Mesendoderm (in vitro differentiated cells): ENCODE measurements around the gene ISY1.
"Not testable (repeated sequence)": the region's sequence is repeated elsewhere in the genome, so short reads cannot be mapped to it uniquely, and the experiment has no call there.

Experiments used
- DNase-seq: peaks from one replicate; pipeline ENCODE4 v3.0.0; 2013
- H2AK5ac ChIP-seq: 2 replicates; pipeline ENCODE4 v1.6.1; 2013; ENCODE audit warnings: low read length, inconsistent platforms
- H2BK120ac ChIP-seq: 2 replicates; pipeline ENCODE4 v1.6.1; 2013; ENCODE audit warnings: low read depth, mild to moderate bottlenecking, low read length, moderate library complexity, mixed read lengths
- H2BK15ac ChIP-seq: replicated peaks from 2 replicates; pipeline ENCODE4 v1.6.1; 2013; ENCODE audit warnings: low read depth, mild to moderate bottlenecking, moderate library complexity
- H2BK5ac ChIP-seq: 2 replicates; pipeline ENCODE4 v1.6.1; 2013; ENCODE audit warnings: low read length, inconsistent platforms
- H3K18ac ChIP-seq: 2 replicates; pipeline ENCODE4 v1.6.1; 2013; ENCODE audit warnings: mild to moderate bottlenecking, low read length, mixed read lengths
- H3K23ac ChIP-seq: one replicate; pipeline ENCODE4 v1.6.1; 2013; ENCODE audit warnings: low read length
- H3K27ac ChIP-seq: 2 replicates; pipeline ENCODE4 v1.5.1; 2013; ENCODE audit warnings: low read depth, mild to moderate bottlenecking, inconsistent platforms, low read length, moderate library complexity
- H3K27me3 ChIP-seq: 2 replicates; pipeline ENCODE4 v1.6.1; 2013; ENCODE audit warnings: low read length, control low read depth, mild to moderate bottlenecking, inconsistent platforms; ENCODE audit not compliant: insufficient read depth, poor library complexity
- H3K36me3 ChIP-seq: 2 replicates; pipeline ENCODE4 v1.6.1; 2013; ENCODE audit warnings: low read length, inconsistent platforms; ENCODE audit not compliant: control insufficient read depth, insufficient read depth
- H3K4ac ChIP-seq: one replicate; pipeline ENCODE4 v1.6.1; 2013; ENCODE audit warnings: low read depth, mild to moderate bottlenecking, low read length, moderate library complexity
- H3K4me1 ChIP-seq: 2 replicates; pipeline ENCODE4 v1.6.1; 2013; ENCODE audit warnings: low read depth, low read length, inconsistent platforms; ENCODE audit not compliant: control insufficient read depth
- H3K4me2 ChIP-seq: 2 replicates; pipeline ENCODE4 v1.6.1; 2013; ENCODE audit warnings: low read length
- H3K4me3 ChIP-seq: 2 replicates; pipeline ENCODE4 v1.5.1; 2013; ENCODE audit warnings: mild to moderate bottlenecking, low read length
- H3K56ac ChIP-seq: one replicate; pipeline ENCODE4 v1.6.1; 2013; ENCODE audit warnings: low read length
- H3K79me1 ChIP-seq: 2 replicates; pipeline ENCODE4 v1.6.1; 2013; ENCODE audit warnings: low read length, inconsistent platforms
- H3K79me2 ChIP-seq: 2 replicates; pipeline ENCODE4 v1.6.1; 2013; ENCODE audit warnings: mild to moderate bottlenecking, low read length; ENCODE audit not compliant: control insufficient read depth, insufficient read depth
- H3K9ac ChIP-seq: 2 replicates; pipeline ENCODE4 v1.6.1; 2013; ENCODE audit warnings: low read length, inconsistent platforms
- H4K5ac ChIP-seq: one replicate; pipeline ENCODE4 v1.6.1; 2013; ENCODE audit warnings: low read length
- H4K8ac ChIP-seq: one replicate; pipeline ENCODE4 v1.6.1; 2013; ENCODE audit warnings: low read depth, mild to moderate bottlenecking, control low read depth, low read length, moderate library complexity
- WGBS: extraction: QIAGEN DNeasy Blood & Tissue Kit; methylation state at CpG from one replicate; pipeline ENCODE4 v1.1.7; 2013; ENCODE audit warnings: low lambda C conversion rate, missing lambda C conversion rate; ENCODE audit not compliant: insufficient coverage; ENCODE audit errors: extremely low coverage; 5-methylcytosine and 5-hydroxymethylcytosine counted together

The ISY1 gene

GRCh38 chr3:129101370-129102138, 59.3 kb downstream of the ISY1 start:
- no CpG with 5 or more reads among the region's 12 CpGs for WGBS
- no peak overlapping the region for H3K27ac ChIP-seq
- no peak for DNase-seq
- H2BK15ac ChIP-seq, result no peak overlapping the region
- no peak overlapping the region for H3K18ac ChIP-seq
- H4K8ac ChIP-seq, result no peak overlapping the region
- H3K4ac ChIP-seq, result no peak overlapping the region
- H3K27me3 ChIP-seq, result no peaks in the 10 kb centered on the region
- H2BK5ac ChIP-seq, result no peak overlapping the region
- no peaks in the 10 kb centered on the region for H3K36me3 ChIP-seq
- no peak overlapping the region for H3K56ac ChIP-seq
- no peak overlapping the region for H2BK120ac ChIP-seq
- peaks cover 32% of the 10 kb centered on the region for H3K79me1 ChIP-seq
- no peak overlapping the region for H4K5ac ChIP-seq
- H3K4me1 ChIP-seq, result no peaks in the 10 kb centered on the region
- no peak overlapping the region for H3K9ac ChIP-seq
- H3K4me3 ChIP-seq, result no peak overlapping the region
- H2AK5ac ChIP-seq, result no peak overlapping the region
- no peak overlapping the region for H3K4me2 ChIP-seq
- peaks cover 5% of the 10 kb centered on the region for H3K79me2 ChIP-seq
- H3K23ac ChIP-seq, result no peak overlapping the region

GRCh38 chr3:129100274-129100673, 60.6 kb downstream of the ISY1 start:
- H2BK120ac ChIP-seq, result no peak overlapping the region
- no peaks in the 10 kb centered on the region for H3K36me3 ChIP-seq
- H3K18ac ChIP-seq, result no peak overlapping the region
- H3K9ac ChIP-seq, result no peak overlapping the region
- WGBS, result no CpG with 5 or more reads among the region's 1 CpG
- H3K27me3 ChIP-seq, result no peaks in the 10 kb centered on the region
- H3K79me1 ChIP-seq, result peaks cover 29% of the 10 kb centered on the region
- H3K4ac ChIP-seq, result no peak overlapping the region
- H4K8ac ChIP-seq, result no peak overlapping the region
- no peak for DNase-seq
- no peak overlapping the region for H2BK5ac ChIP-seq
- H3K27ac ChIP-seq, result no peak overlapping the region
- H4K5ac ChIP-seq, result no peak overlapping the region
- no peak overlapping the region for H3K4me3 ChIP-seq
- H3K4me2 ChIP-seq, result no peak overlapping the region
- no peak overlapping the region for H2AK5ac ChIP-seq
- peaks cover 2% of the 10 kb centered on the region for H3K79me2 ChIP-seq
- no peak overlapping the region for H3K56ac ChIP-seq
- H2BK15ac ChIP-seq, result no peak overlapping the region
- H3K23ac ChIP-seq, result no peak overlapping the region
- H3K4me1 ChIP-seq, result no peaks in the 10 kb centered on the region

GRCh38 chr3:129095285-129095684, 65.6 kb downstream of the ISY1 start:
- Histone ChIP-seq H3K36me3 (peaks cover 1% of the 10 kb centered on the region), H3K4ac (no peak overlapping the region), H3K79me1 (peaks cover 12% of the 10 kb centered on the region), H3K9ac (no peak overlapping the region), H3K27me3 (no peaks in the 10 kb centered on the region), H2AK5ac (no peak overlapping the region), H3K18ac (no peak overlapping the region), H3K4me1 (no peaks in the 10 kb centered on the region), H2BK5ac (no peak overlapping the region), H4K5ac (no peak overlapping the region), H3K56ac (no peak overlapping the region), H3K4me2 (no peak overlapping the region), H3K4me3 (no peak overlapping the region), H2BK15ac (no peak overlapping the region), H3K23ac (no peak overlapping the region), H3K79me2 (peaks cover 2% of the 10 kb centered on the region), H3K27ac (no peak overlapping the region), H4K8ac (no peak overlapping the region), H2BK120ac (no peak overlapping the region)
- DNase-seq, result no peak
- no CpG with 5 or more reads among the region's 10 CpGs for WGBS

- H3K56ac ChIP-seq, DNase-seq, H3K27ac ChIP-seq, H3K79me2 ChIP-seq, H3K4ac ChIP-seq, H2AK5ac ChIP-seq, H3K4me3 ChIP-seq, H3K79me1 ChIP-seq, H3K23ac ChIP-seq, H3K4me1 ChIP-seq, H4K8ac ChIP-seq, H3K9ac ChIP-seq, H4K5ac ChIP-seq, H2BK120ac ChIP-seq, H3K27me3 ChIP-seq, H3K18ac ChIP-seq, H2BK5ac ChIP-seq, H3K4me2 ChIP-seq, H2BK15ac ChIP-seq, H3K36me3 ChIP-seq: not testable (repeated sequence)
- no CpG with 5 or more reads among the region's 6 CpGs for WGBS
Observed at GRCh38 chr3:129088312-129088711, 72.6 kb downstream of the ISY1 start.

- not testable (repeated sequence) for H3K79me2 ChIP-seq, H3K4me2 ChIP-seq, H3K9ac ChIP-seq, H3K18ac ChIP-seq, H3K4me3 ChIP-seq, H3K27me3 ChIP-seq, H3K4ac ChIP-seq, H2BK120ac ChIP-seq, H4K5ac ChIP-seq, H2BK15ac ChIP-seq, H3K4me1 ChIP-seq, H3K23ac ChIP-seq, H3K36me3 ChIP-seq, H3K27ac ChIP-seq, H2BK5ac ChIP-seq, H4K8ac ChIP-seq, H2AK5ac ChIP-seq, H3K56ac ChIP-seq, H3K79me1 ChIP-seq
- DNase-seq, result peak; percentile 74
- no CpG with 5 or more reads among the region's 9 CpGs for WGBS
Observed at GRCh38 chr3:129087904-129088303, 73.0 kb downstream of the ISY1 start.
